ENCODE data around the gene FBN1. TPM values are rescaled to one million over a fixed set of nuclear protein-coding genes. Genes with fewer than 3 reads are reported as not detected.
A peak's percentile ranks its signal among the peaks of the same experiment; 100 is the strongest.

The FBN1 gene
- total RNA-seq, 4 donors from 2014 or later: 17.6 to 106 (median 31.2) TPM

DNA sequence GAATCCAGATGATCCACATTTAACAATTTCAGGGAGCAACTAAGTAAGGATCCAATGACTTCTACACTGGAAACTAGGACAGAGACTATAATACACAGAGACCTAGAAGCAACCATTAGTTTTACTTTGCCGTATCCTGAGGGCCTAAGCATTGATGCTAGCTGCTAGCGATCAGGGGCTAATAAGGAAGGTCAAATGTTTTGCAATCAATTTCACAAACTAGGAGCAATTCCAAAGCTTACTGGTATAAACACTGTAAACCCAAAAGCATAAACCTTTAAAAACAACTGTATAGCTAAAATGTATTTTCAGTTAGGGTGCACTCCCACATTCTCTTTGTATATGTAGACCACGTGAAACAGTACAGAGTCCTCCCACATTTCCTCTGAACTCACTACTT, 31.5 kb downstream of the FBN1 start:
- 81 to 100% methylated on average over 1 to 3 of the region's 3 CpGs for WGBS, 2 donors (ENCODE audit: low coverage in 1 of 2)
- Histone ChIP-seq H3K4me3 (no peak overlapping the region), H3K36me3 (no peaks in the 10 kb centered on the region), H3K27me3 (no peaks in the 10 kb centered on the region), H3K27ac (peak overlapping the region in 2 of 4 donors; percentile 22 to 40), H3K4me1 (no peaks in the 10 kb centered on the region), H3K9me3 (no peaks in the 10 kb centered on the region)
- TF ChIP-seq POLR2A (IDR thresholded peaks at IDR 0.05) (no peak), EP300 (IDR thresholded peaks at IDR 0.05; ENCODE audit: low read depth) (no peak), POLR2AphosphoS5 (IDR thresholded peaks at IDR 0.05) (no peak)
- TF ChIP-seq, protein P1, sequence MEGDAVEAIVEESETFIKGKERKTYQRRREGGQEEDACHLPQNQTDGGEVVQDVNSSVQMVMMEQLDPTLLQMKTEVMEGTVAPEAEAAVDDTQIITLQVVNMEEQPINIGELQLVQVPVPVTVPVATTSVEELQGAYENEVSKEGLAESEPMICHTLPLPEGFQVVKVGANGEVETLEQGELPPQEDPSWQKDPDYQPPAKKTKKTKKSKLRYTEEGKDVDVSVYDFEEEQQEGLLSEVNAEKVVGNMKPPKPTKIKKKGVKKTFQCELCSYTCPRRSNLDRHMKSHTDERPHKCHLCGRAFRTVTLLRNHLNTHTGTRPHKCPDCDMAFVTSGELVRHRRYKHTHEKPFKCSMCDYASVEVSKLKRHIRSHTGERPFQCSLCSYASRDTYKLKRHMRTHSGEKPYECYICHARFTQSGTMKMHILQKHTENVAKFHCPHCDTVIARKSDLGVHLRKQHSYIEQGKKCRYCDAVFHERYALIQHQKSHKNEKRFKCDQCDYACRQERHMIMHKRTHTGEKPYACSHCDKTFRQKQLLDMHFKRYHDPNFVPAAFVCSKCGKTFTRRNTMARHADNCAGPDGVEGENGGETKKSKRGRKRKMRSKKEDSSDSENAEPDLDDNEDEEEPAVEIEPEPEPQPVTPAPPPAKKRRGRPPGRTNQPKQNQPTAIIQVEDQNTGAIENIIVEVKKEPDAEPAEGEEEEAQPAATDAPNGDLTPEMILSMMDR (IDR thresholded peaks at IDR 0.05): no peak
- in situ Hi-C loops (cut with MboI; ENCODE audit: low pct_ligation_motif_present in 1 of 4, low pct_unique_long_range_greater_than_20kb in 1 of 4, low sequenced_read_pairs in 3 of 4): no loop called here
- no peak for DNase-seq
- intact Hi-C loops (cut with DNase I; ENCODE audit: low total_unique reads): no loop called here

DNA sequence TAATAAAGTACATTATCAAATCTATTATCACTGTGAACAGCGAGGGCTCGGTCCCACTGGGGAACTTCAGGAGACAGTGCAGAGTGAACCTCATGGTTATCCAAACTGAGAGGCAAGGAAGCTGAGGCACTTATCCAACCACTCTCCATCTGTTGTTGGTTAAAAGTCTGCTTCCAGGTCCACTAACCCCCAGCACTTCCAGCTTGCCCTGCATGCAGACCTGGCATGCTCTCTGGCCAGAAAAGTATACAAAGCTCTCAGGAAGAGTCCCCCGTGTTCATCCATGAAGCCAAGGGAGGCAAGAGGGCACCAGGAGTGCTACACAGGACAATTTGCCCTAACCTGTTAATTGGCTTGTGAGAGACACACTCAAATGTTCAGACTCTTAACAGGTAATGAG, 36.0 kb downstream of the FBN1 start:
- no peaks in the 10 kb centered on the region for H3K27me3 ChIP-seq
- TF ChIP-seq, protein P1 (IDR thresholded peaks at IDR 0.05): no peak
- TF ChIP-seq POLR2AphosphoS5 (IDR thresholded peaks at IDR 0.05): no peak
- no peak for TF ChIP-seq POLR2A (IDR thresholded peaks at IDR 0.05)
- no peak for TF ChIP-seq EP300 (IDR thresholded peaks at IDR 0.05; ENCODE audit: low read depth)
- H3K4me1 ChIP-seq: no peaks in the 10 kb centered on the region
- in situ Hi-C loops (cut with MboI; ENCODE audit: low pct_ligation_motif_present in 1 of 4, low pct_unique_long_range_greater_than_20kb in 1 of 4, low sequenced_read_pairs in 3 of 4): no loop called here
- DNase-seq: no peak
- H3K9me3 ChIP-seq: no peaks in the 10 kb centered on the region
- no peak overlapping the region for H3K4me3 ChIP-seq
- 71 to 90% methylated on average over 2 to 3 of the region's 3 CpGs for WGBS, 2 donors (ENCODE audit: low coverage in 1 of 2)
- H3K27ac ChIP-seq: no peak overlapping the region
- intact Hi-C loops (cut with DNase I; ENCODE audit: low total_unique reads): no loop called here
- no peaks in the 10 kb centered on the region for H3K36me3 ChIP-seq

- H3K4me1 ChIP-seq: peaks cover 0 to 2% (median 0%) of the 10 kb centered on the region in 4 donors
- H3K27me3 ChIP-seq: no peaks in the 10 kb centered on the region
- no peak overlapping the region for H3K27ac ChIP-seq
- intact Hi-C loops (cut with DNase I; ENCODE audit: low total_unique reads) (no loop called here), in situ Hi-C loops (cut with MboI; ENCODE audit: low pct_ligation_motif_present in 1 of 4, low pct_unique_long_range_greater_than_20kb in 1 of 4, low sequenced_read_pairs in 3 of 4) (no loop called here)
- H3K36me3 ChIP-seq: no peaks in the 10 kb centered on the region
- H3K9me3 ChIP-seq: no peaks in the 10 kb centered on the region
- no peak overlapping the region for H3K4me3 ChIP-seq
- WGBS, 2 donors (ENCODE audit: low coverage in 1 of 2): 80 to 81% methylated on average over 1 to 3 of the region's 3 CpGs
- TF ChIP-seq POLR2AphosphoS5 (IDR thresholded peaks at IDR 0.05): no peak
- TF ChIP-seq EP300 (IDR thresholded peaks at IDR 0.05; ENCODE audit: low read depth): no peak
- TF ChIP-seq POLR2A (IDR thresholded peaks at IDR 0.05): no peak
- TF ChIP-seq, protein P1 (IDR thresholded peaks at IDR 0.05): no peak
- DNase-seq: no peak
Measured at GRCh38 chr15:48607846-48608245, 37.7 kb downstream of the FBN1 start.

DNA sequence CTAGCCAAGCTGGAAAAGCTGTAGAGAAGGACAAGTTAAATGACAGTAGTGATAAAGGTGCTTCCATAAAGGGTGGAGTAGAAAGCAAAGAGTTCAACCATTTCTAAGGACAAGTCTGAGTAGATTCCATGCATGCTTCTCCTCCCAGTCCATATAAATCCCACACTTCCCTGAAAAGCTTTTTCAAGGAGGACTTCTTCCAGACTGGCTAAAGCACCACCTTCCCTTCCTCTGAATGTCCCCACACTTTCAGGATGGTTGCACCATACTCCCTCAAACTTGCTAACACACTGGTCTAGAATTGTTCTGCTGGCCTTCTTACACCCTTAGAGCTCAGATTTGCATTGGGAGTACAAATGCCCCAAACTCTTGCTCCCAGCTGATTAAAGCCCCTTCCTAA, 40.9 kb downstream of the FBN1 start:
- H3K36me3 ChIP-seq: no peaks in the 10 kb centered on the region
- H3K4me1 ChIP-seq: peaks cover 0 to 6% (median 0%) of the 10 kb centered on the region in 4 donors
- TF ChIP-seq POLR2A (IDR thresholded peaks at IDR 0.05) (no peak), EP300 (IDR thresholded peaks at IDR 0.05; ENCODE audit: low read depth) (no peak), POLR2AphosphoS5 (IDR thresholded peaks at IDR 0.05) (no peak)
- TF ChIP-seq, protein P1 (IDR thresholded peaks at IDR 0.05): no peak
- no peak for DNase-seq
- H3K9me3 ChIP-seq: no peaks in the 10 kb centered on the region
- H3K4me3 ChIP-seq: no peak overlapping the region
- H3K27ac ChIP-seq: no peak overlapping the region
- H3K27me3 ChIP-seq: no peaks in the 10 kb centered on the region
- in situ Hi-C loops (cut with MboI; ENCODE audit: low pct_ligation_motif_present in 1 of 4, low pct_unique_long_range_greater_than_20kb in 1 of 4, low sequenced_read_pairs in 3 of 4) (no loop called here), intact Hi-C loops (cut with DNase I; ENCODE audit: low total_unique reads) (no loop called here)
